ENCODE measurements around the gene THAP8.

The THAP8 gene

GRCh38 chr19:36051637-36052036 lies 2.4 kb downstream of the THAP8 start:
- Histone ChIP-seq H3K9me3 (ENCODE audit: control insufficient read depth, low read length) (no peaks in the 10 kb centered on the region), H3K79me2 (peaks cover 9% of the 10 kb centered on the region), H3K36me3 (ENCODE audit: control insufficient read depth, insufficient read depth, low read length) (no peaks in the 10 kb centered on the region), H3K9ac (no peak overlapping the region), H3K4me3 (ENCODE audit: low read depth, low read length) (no peak overlapping the region), H3K27ac (no peak overlapping the region), H3K4me1 (no peaks in the 10 kb centered on the region), H3K4me2 (ENCODE audit: low read length) (no peak overlapping the region), H2AFZ (no peak overlapping the region), H3K27me3 (ENCODE audit: control insufficient read depth, insufficient read depth, low read length) (no peaks in the 10 kb centered on the region)
- TF ChIP-seq, protein P1, sequence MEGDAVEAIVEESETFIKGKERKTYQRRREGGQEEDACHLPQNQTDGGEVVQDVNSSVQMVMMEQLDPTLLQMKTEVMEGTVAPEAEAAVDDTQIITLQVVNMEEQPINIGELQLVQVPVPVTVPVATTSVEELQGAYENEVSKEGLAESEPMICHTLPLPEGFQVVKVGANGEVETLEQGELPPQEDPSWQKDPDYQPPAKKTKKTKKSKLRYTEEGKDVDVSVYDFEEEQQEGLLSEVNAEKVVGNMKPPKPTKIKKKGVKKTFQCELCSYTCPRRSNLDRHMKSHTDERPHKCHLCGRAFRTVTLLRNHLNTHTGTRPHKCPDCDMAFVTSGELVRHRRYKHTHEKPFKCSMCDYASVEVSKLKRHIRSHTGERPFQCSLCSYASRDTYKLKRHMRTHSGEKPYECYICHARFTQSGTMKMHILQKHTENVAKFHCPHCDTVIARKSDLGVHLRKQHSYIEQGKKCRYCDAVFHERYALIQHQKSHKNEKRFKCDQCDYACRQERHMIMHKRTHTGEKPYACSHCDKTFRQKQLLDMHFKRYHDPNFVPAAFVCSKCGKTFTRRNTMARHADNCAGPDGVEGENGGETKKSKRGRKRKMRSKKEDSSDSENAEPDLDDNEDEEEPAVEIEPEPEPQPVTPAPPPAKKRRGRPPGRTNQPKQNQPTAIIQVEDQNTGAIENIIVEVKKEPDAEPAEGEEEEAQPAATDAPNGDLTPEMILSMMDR (IDR thresholded peaks at IDR 0.05) = no peak

DNA sequence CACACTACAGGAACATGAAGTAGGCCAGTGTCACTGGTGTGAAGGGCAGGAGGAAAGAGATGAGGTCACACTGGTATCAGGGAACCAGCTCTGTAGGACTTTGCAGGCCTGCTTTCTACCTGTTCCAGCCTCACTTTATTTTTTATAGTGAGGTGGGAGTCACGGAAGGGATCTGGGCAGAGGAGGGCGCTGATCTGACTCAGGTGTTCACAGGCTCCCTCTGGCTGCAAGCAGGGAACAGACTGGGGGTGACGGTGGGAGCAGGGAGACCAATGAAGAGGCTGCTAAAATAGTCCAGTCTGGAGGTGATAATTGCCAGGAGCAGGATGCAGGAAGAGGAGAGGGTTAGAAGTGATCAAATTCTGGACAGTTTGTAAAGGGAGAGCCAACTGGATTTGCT lies 2.8 kb downstream of the THAP8 start:
- H3K9me3 ChIP-seq (ENCODE audit: control insufficient read depth, low read length) = no peaks in the 10 kb centered on the region
- TF ChIP-seq, protein P1 (IDR thresholded peaks at IDR 0.05) = no peak
- H3K27me3 ChIP-seq (ENCODE audit: control insufficient read depth, insufficient read depth, low read length) = no peaks in the 10 kb centered on the region
- no peak overlapping the region for H3K9ac ChIP-seq
- no peaks in the 10 kb centered on the region for H3K36me3 ChIP-seq (ENCODE audit: control insufficient read depth, insufficient read depth, low read length)
- no peak overlapping the region for H3K4me3 ChIP-seq (ENCODE audit: low read depth, low read length)
- H3K4me1 ChIP-seq = no peaks in the 10 kb centered on the region
- H3K27ac ChIP-seq = no peak overlapping the region
- no peak overlapping the region for H2AFZ ChIP-seq
- H3K79me2 ChIP-seq = peaks cover 13% of the 10 kb centered on the region
- H3K4me2 ChIP-seq (ENCODE audit: low read length) = no peak overlapping the region

GRCh38 chr19:36049080-36049698 lies 4.9 kb downstream of the THAP8 start:
- TF ChIP-seq, protein P1 (IDR thresholded peaks at IDR 0.05) = no peak
- no peak overlapping the region for H3K4me2 ChIP-seq (ENCODE audit: low read length)
- no peak overlapping the region for H2AFZ ChIP-seq
- no peak overlapping the region for H3K4me3 ChIP-seq (ENCODE audit: low read depth, low read length)
- no peaks in the 10 kb centered on the region for H3K36me3 ChIP-seq (ENCODE audit: control insufficient read depth, insufficient read depth, low read length)
- H3K9ac ChIP-seq = no peak overlapping the region
- peaks cover 19% of the 10 kb centered on the region for H3K79me2 ChIP-seq
- H3K9me3 ChIP-seq (ENCODE audit: control insufficient read depth, low read length) = no peaks in the 10 kb centered on the region
- no peaks in the 10 kb centered on the region for H3K27me3 ChIP-seq (ENCODE audit: control insufficient read depth, insufficient read depth, low read length)
- H3K4me1 ChIP-seq = no peaks in the 10 kb centered on the region
- H3K27ac ChIP-seq = no peak overlapping the region

DNA sequence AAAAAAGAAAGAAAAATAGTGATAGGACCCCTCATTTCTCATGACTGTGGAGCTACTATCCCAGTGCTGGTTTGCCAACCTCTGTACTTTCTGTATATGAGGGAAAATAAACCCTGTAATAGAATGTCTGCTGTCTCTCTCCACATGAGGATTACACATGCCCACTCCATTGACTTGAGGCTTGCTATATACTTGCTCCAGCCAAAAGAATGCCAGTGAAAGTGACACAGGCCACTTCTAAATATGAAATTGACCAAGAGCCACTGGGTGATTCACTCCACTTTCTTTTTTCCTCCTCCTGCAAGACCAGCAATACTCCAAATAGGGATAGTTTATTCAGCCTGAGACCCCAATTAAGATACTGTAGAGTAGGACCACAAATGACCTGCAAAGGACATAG lies 6.2 kb downstream of the THAP8 start:
- Histone ChIP-seq H3K27me3 (ENCODE audit: control insufficient read depth, insufficient read depth, low read length) (no peaks in the 10 kb centered on the region), H3K79me2 (peaks cover 19% of the 10 kb centered on the region), H2AFZ (no peak overlapping the region), H3K9me3 (ENCODE audit: control insufficient read depth, low read length) (no peaks in the 10 kb centered on the region), H3K4me3 (ENCODE audit: low read depth, low read length) (no peak overlapping the region), H3K4me1 (no peaks in the 10 kb centered on the region), H3K36me3 (ENCODE audit: control insufficient read depth, insufficient read depth, low read length) (no peaks in the 10 kb centered on the region), H3K9ac (no peak overlapping the region), H3K4me2 (ENCODE audit: low read length) (no peak overlapping the region), H3K27ac (no peak overlapping the region)
- TF ChIP-seq, protein P1 (IDR thresholded peaks at IDR 0.05) = no peak

- H3K27ac ChIP-seq = no peak overlapping the region
These were observed 7.5 kb downstream of the THAP8 start for GRCh38 chr19:36046443-36047050.

More at GRCh38 chr19:36046443-36047050, 7.5 kb downstream of the THAP8 start:
- Histone ChIP-seq H3K36me3 (ENCODE audit: control insufficient read depth, insufficient read depth, low read length) (no peaks in the 10 kb centered on the region), H3K79me2 (peaks cover 19% of the 10 kb centered on the region), H3K27me3 (ENCODE audit: control insufficient read depth, insufficient read depth, low read length) (no peaks in the 10 kb centered on the region), H3K4me3 (ENCODE audit: low read depth, low read length) (no peak overlapping the region), H3K9me3 (ENCODE audit: control insufficient read depth, low read length) (no peaks in the 10 kb centered on the region), H2AFZ (no peak overlapping the region), H3K4me1 (no peaks in the 10 kb centered on the region), H3K9ac (no peak overlapping the region), H3K4me2 (ENCODE audit: low read length) (no peak overlapping the region)
- TF ChIP-seq, protein P1 (IDR thresholded peaks at IDR 0.05) = no peak
